DOHH2 (cell line): Measurements from ENCODE around the gene LAMA5.

Experiments used
- H3F3A ChIP-seq: fragments of 200-600 bp; sonication (generic), shearing (Covaris generic); 2 replicates; pipeline ENCODE4 v1.6.0; 2016; ENCODE audit warnings: antibody characterized with exemption, mild to moderate bottlenecking; ENCODE audit not compliant: control insufficient read depth, insufficient read depth
- H3K27ac ChIP-seq: fragments of 200-600 bp; sonication (generic); 2 replicates; pipeline ENCODE4 v1.5.1; 2014; ENCODE audit warnings: low read depth, mild to moderate bottlenecking, low read length, moderate library complexity
- H3K27me3 ChIP-seq: fragments of 200-600 bp; sonication (generic); 2 replicates; pipeline ENCODE4 v1.6.1; 2014; ENCODE audit warnings: mild to moderate bottlenecking, low read length, mixed read lengths; ENCODE audit not compliant: control insufficient read depth
- H3K36me3 ChIP-seq: fragments of 200-600 bp; sonication (generic); 2 replicates; pipeline ENCODE4 v1.6.1; 2014; ENCODE audit warnings: mild to moderate bottlenecking, low read length, moderate library complexity, mixed read lengths; ENCODE audit not compliant: control insufficient read depth
- H3K4me1 ChIP-seq: fragments of 200-600 bp; sonication (generic); 2 replicates; pipeline ENCODE4 v1.6.1; 2014; ENCODE audit warnings: mild to moderate bottlenecking, low read length, mixed read lengths; ENCODE audit not compliant: control insufficient read depth
- H3K4me2 ChIP-seq: fragments of 200-600 bp; sonication (generic); 2 replicates; pipeline ENCODE4 v1.6.0; 2014; ENCODE audit warnings: mild to moderate bottlenecking, low read length, moderate library complexity
- H3K4me3 ChIP-seq: fragments of 200-600 bp; sonication (generic); 2 replicates; pipeline ENCODE4 v1.5.1; 2014; ENCODE audit warnings: mild to moderate bottlenecking, low read length, mixed read lengths
- H3K79me2 ChIP-seq: fragments of 200-600 bp; sonication (generic); 2 replicates; pipeline ENCODE4 v1.6.1; 2014; ENCODE audit warnings: mild to moderate bottlenecking, low read length, mixed read lengths; ENCODE audit not compliant: control insufficient read depth
- H3K9me2 ChIP-seq: fragments of 200-600 bp; sonication (generic); replicated peaks from 2 replicates; pipeline ENCODE4 v1.6.1; 2014; ENCODE audit warnings: mild to moderate bottlenecking, low read length, mixed read lengths; ENCODE audit not compliant: control insufficient read depth
- H3K9me3 ChIP-seq: fragments of 200-600 bp; sonication (generic); 2 replicates; pipeline ENCODE4 v1.6.1; 2014; ENCODE audit warnings: antibody characterized with exemption, low read length, mixed read lengths; ENCODE audit not compliant: control insufficient read depth, insufficient read depth
- H4K20me1 ChIP-seq: fragments of 200-600 bp; sonication (generic); 2 replicates; pipeline ENCODE4 v1.6.0; 2014; ENCODE audit warnings: low read depth, mild to moderate bottlenecking, antibody characterized with exemption, low read length, moderate library complexity; ENCODE audit not compliant: control insufficient read depth, insufficient read depth
- EZH2phosphoT487 ChIP-seq: fragments of 200-600 bp; sonication (generic); IDR thresholded peaks from 2 replicates; pipeline ENCODE4 v1.6.1; 2017; ENCODE audit warnings: borderline replicate concordance, mild to moderate bottlenecking, antibody characterized with exemption, low read length, moderate library complexity, mixed read lengths
- TF ChIP-seq, protein P1 (sequence below): fragments of 200-600 bp; sonication (generic); IDR thresholded peaks from one replicate; pipeline ENCODE4 v1.5.1; 2014; ENCODE audit warnings: antibody characterized with exemption, mild to moderate bottlenecking, low read depth, low read length; ENCODE audit not compliant: poor library complexity, severe bottlenecking

The LAMA5 gene

DNA sequence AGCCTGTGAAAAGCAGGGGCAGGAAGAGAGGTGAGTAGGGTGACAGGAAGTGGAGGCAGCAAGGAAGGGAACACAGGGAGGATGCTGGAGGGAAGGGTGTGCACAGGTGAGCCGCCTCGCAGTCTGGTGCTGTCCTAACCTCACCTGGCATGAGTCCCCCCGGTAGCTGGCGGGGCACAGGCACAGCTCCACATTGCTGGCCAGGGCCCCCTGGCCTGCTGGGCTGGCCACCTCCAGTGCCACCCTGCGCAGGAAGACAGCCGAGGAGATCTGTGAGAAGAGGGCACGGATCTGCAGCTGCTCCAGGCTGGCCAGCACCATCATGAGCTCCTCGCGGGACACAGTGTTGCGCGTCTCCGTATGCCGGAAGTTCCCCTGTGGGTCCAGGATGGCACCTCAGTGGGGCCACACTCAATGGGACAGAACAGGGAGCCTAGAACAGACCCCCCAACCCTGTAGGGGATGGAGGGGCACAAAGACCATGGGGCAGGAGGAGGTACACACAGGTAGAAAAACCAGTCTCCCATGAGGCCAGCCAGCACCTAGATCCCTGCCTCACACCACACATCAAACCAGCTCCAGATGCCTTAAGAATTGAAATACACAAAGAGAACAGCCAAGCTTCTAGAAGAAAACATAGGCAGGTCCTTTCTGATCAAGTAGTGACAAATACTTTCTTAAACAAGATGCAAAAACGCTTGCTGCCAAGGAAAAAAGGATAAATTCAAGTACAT lies 41.8 kb downstream of the LAMA5 start:
- H3K9me3 ChIP-seq, result no peaks in the 10 kb centered on the region
- peaks cover 2% of the 10 kb centered on the region; the same call in 1 of the 2 replicates for H4K20me1 ChIP-seq
- H3K27ac ChIP-seq, result no peak overlapping the region
- H3K27me3 ChIP-seq, result no peaks in the 10 kb centered on the region
- H3F3A ChIP-seq, result no peaks in the 10 kb centered on the region; the same call in 1 of the 2 replicates
- no peaks in the 10 kb centered on the region for H3K9me2 ChIP-seq
- TF ChIP-seq, protein P1, sequence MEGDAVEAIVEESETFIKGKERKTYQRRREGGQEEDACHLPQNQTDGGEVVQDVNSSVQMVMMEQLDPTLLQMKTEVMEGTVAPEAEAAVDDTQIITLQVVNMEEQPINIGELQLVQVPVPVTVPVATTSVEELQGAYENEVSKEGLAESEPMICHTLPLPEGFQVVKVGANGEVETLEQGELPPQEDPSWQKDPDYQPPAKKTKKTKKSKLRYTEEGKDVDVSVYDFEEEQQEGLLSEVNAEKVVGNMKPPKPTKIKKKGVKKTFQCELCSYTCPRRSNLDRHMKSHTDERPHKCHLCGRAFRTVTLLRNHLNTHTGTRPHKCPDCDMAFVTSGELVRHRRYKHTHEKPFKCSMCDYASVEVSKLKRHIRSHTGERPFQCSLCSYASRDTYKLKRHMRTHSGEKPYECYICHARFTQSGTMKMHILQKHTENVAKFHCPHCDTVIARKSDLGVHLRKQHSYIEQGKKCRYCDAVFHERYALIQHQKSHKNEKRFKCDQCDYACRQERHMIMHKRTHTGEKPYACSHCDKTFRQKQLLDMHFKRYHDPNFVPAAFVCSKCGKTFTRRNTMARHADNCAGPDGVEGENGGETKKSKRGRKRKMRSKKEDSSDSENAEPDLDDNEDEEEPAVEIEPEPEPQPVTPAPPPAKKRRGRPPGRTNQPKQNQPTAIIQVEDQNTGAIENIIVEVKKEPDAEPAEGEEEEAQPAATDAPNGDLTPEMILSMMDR, result no peak
- TF ChIP-seq EZH2phosphoT487, result no peak
- H3K4me2 ChIP-seq, result no peak overlapping the region
- H3K36me3 ChIP-seq, result peaks cover 13% of the 10 kb centered on the region; the same call in 1 of the 2 replicates
- H3K4me3 ChIP-seq, result no peak overlapping the region
- H3K4me1 ChIP-seq, result peaks cover 5% of the 10 kb centered on the region; the same call in 1 of the 2 replicates
- no peaks in the 10 kb centered on the region for H3K79me2 ChIP-seq

DNA sequence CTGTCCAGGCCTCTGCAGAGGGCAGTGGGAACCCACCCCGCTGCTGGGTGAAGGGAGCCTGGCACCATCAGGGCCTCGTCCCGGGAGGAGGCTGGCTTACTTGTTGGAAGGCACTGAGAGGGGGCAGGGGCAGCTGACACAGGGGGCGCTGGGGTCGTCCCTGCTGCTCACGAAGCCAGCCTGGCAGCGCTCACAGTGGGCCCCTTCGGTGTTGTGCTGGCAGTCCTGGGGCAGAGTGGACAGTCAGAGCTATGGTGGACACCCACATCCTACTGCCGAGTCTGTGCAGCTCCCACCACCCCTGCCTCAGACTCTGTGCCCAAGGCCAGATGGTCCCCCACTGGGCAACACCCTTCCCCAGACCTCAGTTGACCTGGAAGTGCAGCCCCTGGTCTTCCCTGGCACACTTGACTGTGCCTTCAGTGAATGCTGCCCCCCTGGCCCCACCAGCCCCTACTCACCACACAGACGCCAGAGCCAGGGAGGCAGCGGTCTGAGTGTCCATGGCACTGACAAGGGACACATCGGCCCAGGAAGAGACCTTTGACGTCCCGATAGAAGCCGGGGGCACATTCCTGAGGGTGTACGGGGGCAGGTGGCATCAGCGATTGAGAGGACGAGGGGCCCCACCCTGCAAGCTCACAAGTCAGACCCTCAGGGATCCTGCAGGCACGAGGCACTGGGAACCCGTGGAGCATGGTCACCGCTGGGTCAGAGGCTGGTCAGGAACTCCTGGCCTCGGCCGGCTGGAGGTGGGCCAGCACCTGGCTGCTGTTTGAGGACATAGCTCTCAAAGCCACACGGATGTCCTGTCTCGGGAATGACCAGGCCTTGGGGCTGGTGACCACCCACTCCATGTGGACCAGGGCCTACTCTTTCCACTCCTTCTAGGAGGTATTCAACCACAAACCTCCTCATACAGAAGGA lies 42.9 kb downstream of the LAMA5 start:
- Histone ChIP-seq H3F3A (no peaks in the 10 kb centered on the region; the same call in 1 of the 2 replicates), H3K9me2 (no peaks in the 10 kb centered on the region), H3K4me2 (no peak overlapping the region), H3K27me3 (no peaks in the 10 kb centered on the region), H3K36me3 (peaks cover 12% of the 10 kb centered on the region; the same call in 1 of the 2 replicates), H3K4me3 (no peak overlapping the region), H3K4me1 (peaks cover 5% of the 10 kb centered on the region; the same call in 1 of the 2 replicates), H3K9me3 (no peaks in the 10 kb centered on the region), H4K20me1 (peaks cover 2% of the 10 kb centered on the region; the same call in 1 of the 2 replicates), H3K27ac (no peak overlapping the region), H3K79me2 (no peaks in the 10 kb centered on the region)
- TF ChIP-seq EZH2phosphoT487, result no peak
- TF ChIP-seq, protein P1, result no peak

DNA sequence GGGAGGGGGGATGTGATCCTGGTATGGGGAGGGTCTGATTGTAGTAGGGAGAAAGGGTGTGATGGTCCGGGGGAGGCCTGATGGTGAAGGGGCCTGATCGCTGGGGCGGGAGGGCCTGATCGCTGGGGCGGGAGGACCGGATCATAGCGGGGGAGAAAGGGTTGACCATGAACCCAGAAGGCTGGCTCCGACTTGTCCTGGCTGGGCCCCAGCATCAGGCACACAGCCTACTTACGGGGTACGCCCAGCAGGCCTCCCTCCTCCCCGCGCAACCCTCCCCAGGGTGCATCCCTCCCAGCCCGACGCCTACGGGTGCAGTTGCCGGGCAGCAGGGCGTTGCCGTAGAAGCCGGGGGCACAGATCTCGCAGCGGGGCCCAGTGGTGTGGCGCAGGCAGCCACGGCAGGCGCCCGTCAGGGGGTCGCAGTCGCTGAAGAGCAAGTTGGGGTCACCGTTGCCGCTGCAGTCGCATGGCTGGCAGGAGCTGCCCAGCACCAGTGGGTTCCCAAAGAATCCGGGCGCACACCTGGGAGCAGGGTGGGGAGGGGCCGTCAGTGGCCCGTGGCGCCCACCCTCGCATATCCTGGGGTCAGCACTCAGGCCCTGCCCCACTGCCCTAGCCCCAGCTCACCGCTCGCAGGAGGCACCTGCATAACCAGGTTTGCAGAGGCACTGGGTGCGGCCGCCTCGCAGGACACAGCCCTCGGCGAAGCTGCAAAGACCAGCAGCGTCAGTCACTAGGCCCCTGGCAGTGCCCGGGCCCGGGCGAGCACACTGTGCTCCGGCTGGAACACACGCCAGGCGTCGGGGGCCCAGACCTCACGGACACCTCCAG lies 43.7 kb downstream of the LAMA5 start:
- Histone ChIP-seq H4K20me1 (peaks cover 2% of the 10 kb centered on the region; the same call in 1 of the 2 replicates), H3K9me2 (no peaks in the 10 kb centered on the region), H3K9me3 (no peaks in the 10 kb centered on the region), H3K4me3 (no peak overlapping the region), H3K4me1 (peaks cover 5% of the 10 kb centered on the region; the same call in 1 of the 2 replicates), H3K27ac (no peak overlapping the region), H3K79me2 (no peaks in the 10 kb centered on the region), H3K36me3 (peaks cover 12% of the 10 kb centered on the region; the same call in 1 of the 2 replicates), H3F3A (no peaks in the 10 kb centered on the region; the same call in 1 of the 2 replicates), H3K27me3 (no peaks in the 10 kb centered on the region), H3K4me2 (no peak overlapping the region)
- no peak for TF ChIP-seq EZH2phosphoT487
- TF ChIP-seq, protein P1, result no peak
